ENCODE results near the gene STAT3. TPM values are rescaled to one million over a fixed set of nuclear protein-coding genes. Genes with fewer than 3 reads are reported as not detected.
"Not testable (repeated sequence)": the region's sequence is repeated elsewhere in the genome, so short reads cannot be mapped to it uniquely, and the experiment has no call there.

Gene STAT3
- total and polyA plus RNA-seq, 2 donors (not counting 3 experiments of a cell fraction or from before 2014, with no cell fraction given), result 59.1 to 124 TPM

DNA sequence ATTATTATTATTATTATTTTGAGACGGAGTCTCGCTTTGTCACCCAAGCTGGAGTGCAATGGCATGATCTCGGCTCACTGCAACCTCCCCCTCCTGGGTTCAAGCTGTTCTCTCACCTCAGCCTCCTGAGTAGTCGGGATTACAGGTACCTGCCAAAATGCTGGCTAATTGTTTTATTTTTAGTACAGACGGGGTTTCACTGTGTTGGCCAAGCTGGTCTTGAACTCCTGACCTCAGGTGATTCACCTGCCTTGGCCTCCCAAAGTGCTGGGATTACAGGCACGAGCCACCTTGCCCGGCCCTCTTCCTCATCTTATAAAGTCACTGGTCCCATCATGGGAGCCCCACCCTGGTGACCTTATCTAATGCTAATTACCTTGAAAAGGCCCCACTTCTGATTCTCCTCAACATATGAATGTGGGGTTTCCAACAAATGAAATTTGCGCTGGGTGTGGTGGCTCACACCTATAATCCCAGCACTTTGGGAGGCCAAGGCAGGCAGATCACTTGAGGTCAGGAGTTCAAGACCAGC is 12.7 kb upstream of the STAT3 start:
- H3K36me3 ChIP-seq (ENCODE audit: control insufficient read depth in 2 of 2, extremely low read depth in 1 of 2, insufficient read depth in 2 of 2, low read length in 2 of 2), result peaks cover 18 to 30% of the 10 kb centered on the region in 2 experiments
- DNase-seq (ENCODE audit: low read depth, low spot score); H3K4me2 ChIP-seq (ENCODE audit: insufficient read depth, low read length); H3K9me1 ChIP-seq (replicated peaks; ENCODE audit: control insufficient read depth, extremely low read depth, insufficient read depth, low read length); H3K4me3 ChIP-seq (replicated peaks in 1 of 3; ENCODE audit: insufficient read depth in 1 of 3, low read depth in 1 of 3, low read length in 3 of 3); H3K27me3 ChIP-seq (ENCODE audit: control insufficient read depth in 2 of 2, insufficient read depth in 2 of 2, low read length in 2 of 2); H4K20me1 ChIP-seq (replicated peaks; ENCODE audit: control insufficient read depth, extremely low read depth, insufficient read depth, low read length); FAIRE-seq; dilution Hi-C loops (cut with MboI; ENCODE audit: extremely low pct_ligation_motif_present, low sequenced_read_pairs); H3K9ac ChIP-seq (replicated peaks; ENCODE audit: extremely low read depth, insufficient read depth, low read length); BruUV-seq (replicated peaks); H3K9me3 ChIP-seq (replicated peaks; ENCODE audit: control insufficient read depth, insufficient read depth, low read length); H2AFZ ChIP-seq (ENCODE audit: low read depth, low read length); H3K27ac ChIP-seq (ENCODE audit: insufficient read depth, low read depth, low read length); intact Hi-C loops (cut with micrococcal nuclease): not testable (repeated sequence)
- H3K79me2 ChIP-seq (ENCODE audit: control insufficient read depth, insufficient read depth, low read length), result peaks cover 39% of the 10 kb centered on the region
- ChIA-PET POLR2A (interaction anchor here (0.6 kb wide), 1 partner anchor 80 kb away, joined by 4 read pairs; no protein-coding TSS in a partner anchor), CTCF (interaction anchor here (0.9 to 4.2 kb wide), 4 partner anchors 12 to 117 kb away, joined by 3 to 21 read pairs (median 7); partner anchors contain the start of gene STAT3)
- H3K4me1 ChIP-seq (ENCODE audit: control insufficient read depth, extremely low read depth, insufficient read depth, low read length), result peaks cover 14% of the 10 kb centered on the region

DNA sequence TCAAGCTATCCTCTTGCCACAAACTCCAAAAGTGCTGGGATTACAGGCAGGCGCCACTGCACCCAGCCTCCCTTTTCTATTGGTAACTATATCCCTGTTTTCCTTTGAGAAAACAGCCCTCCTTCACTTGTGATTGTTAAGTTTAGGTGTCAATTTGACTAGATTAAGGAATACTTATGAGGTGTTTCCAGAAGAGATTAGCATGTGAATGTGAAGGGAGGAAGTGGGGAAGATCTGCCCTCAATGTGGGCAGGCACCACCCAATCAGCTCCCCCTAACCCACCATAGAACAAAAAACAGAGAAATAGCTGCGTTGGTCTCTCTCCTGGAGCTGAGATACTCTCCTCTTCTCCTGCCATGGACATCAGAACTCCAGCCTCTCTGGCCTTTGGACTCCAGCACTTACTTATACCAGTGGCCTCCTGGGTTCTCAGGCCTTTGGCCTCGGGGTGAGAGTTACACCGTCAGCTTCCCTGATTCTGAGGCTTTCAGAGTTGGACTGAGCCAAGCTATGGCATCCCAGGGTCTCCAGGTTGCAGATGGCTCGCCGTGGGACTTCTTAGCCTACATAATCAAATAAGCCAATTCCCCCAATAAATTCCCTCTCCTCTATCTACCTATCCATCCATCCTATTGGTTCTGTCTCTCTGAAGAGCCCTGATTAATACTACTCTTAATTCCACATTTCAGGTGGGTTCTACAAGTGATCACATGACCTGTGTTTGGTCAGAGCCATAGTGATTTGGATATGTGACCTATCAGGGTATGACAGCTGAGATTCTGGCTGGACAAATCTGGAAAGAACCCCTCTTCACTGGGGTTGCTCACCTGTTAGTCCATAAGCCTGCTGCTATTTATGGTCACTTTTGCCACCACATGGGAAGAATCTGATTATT is 12.0 kb upstream of the STAT3 start:
- Histone ChIP-seq H3K9me3 (replicated peaks; ENCODE audit: control insufficient read depth, insufficient read depth, low read length) (no peaks in the 10 kb centered on the region), H3K79me2 (ENCODE audit: control insufficient read depth, insufficient read depth, low read length) (peaks cover 32% of the 10 kb centered on the region), H3K9ac (replicated peaks; ENCODE audit: extremely low read depth, insufficient read depth, low read length) (no peak overlapping the region), H3K27me3 (ENCODE audit: control insufficient read depth in 2 of 2, insufficient read depth in 2 of 2, low read length in 2 of 2) (no peaks in the 10 kb centered on the region), H3K4me1 (ENCODE audit: control insufficient read depth, extremely low read depth, insufficient read depth, low read length) (peaks cover 12% of the 10 kb centered on the region), H3K27ac (ENCODE audit: insufficient read depth, low read depth, low read length) (no peak overlapping the region), H3K4me3 (replicated peaks in 1 of 3; ENCODE audit: insufficient read depth in 1 of 3, low read depth in 1 of 3, low read length in 3 of 3) (no peak overlapping the region), H3K36me3 (ENCODE audit: control insufficient read depth in 2 of 2, extremely low read depth in 1 of 2, insufficient read depth in 2 of 2, low read length in 2 of 2) (peaks cover 16 to 27% of the 10 kb centered on the region in 2 experiments), H2AFZ (ENCODE audit: low read depth, low read length) (no peak overlapping the region), H3K4me2 (ENCODE audit: insufficient read depth, low read length) (no peak overlapping the region), H4K20me1 (replicated peaks; ENCODE audit: control insufficient read depth, extremely low read depth, insufficient read depth, low read length) (no peaks in the 10 kb centered on the region), H3K9me1 (replicated peaks; ENCODE audit: control insufficient read depth, extremely low read depth, insufficient read depth, low read length) (no peaks in the 10 kb centered on the region)
- intact Hi-C loops (cut with micrococcal nuclease), result no loop called here
- dilution Hi-C loops (cut with MboI; ENCODE audit: extremely low pct_ligation_motif_present, low sequenced_read_pairs), result no loop called here
- CTCF ChIA-PET, result interaction anchor here (0.8 to 4.2 kb wide), 8 partner anchors 8 to 127 kb away, joined by 3 to 21 read pairs (median 3); partner anchors contain the start of gene STAT3
- POLR2A ChIA-PET, result no interaction called here
- no peak for FAIRE-seq
- no peak for TF ChIP-seq EZH2 (IDR thresholded peaks at IDR 0.05; ENCODE audit: borderline replicate concordance, low read depth, low read length, severe bottlenecking)
- TF ChIP-seq, protein P1, sequence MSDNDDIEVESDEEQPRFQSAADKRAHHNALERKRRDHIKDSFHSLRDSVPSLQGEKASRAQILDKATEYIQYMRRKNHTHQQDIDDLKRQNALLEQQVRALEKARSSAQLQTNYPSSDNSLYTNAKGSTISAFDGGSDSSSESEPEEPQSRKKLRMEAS (IDR thresholded peaks at IDR 0.05; ENCODE audit: insufficient read depth, insufficient read length), result no peak
- no peak for TF ChIP-seq GATA2 (IDR thresholded peaks at IDR 0.05; ENCODE audit: insufficient read depth, insufficient read length, low read depth, low read length)
- TF ChIP-seq POLR2AphosphoS5 (IDR thresholded peaks at IDR 0.05; ENCODE audit: insufficient read depth, low read depth, low read length), result peak; percentile 59
- no peak for TF ChIP-seq JUN (IDR thresholded peaks at IDR 0.05; ENCODE audit: borderline replicate concordance, insufficient read depth, insufficient read length, low read depth)
- peak; percentile 55 for TF ChIP-seq POLR2A (IDR thresholded peaks at IDR 0.05; ENCODE audit: low read depth, low read length)
- BruUV-seq (replicated peaks), result no TSS peak
- no peak for DNase-seq (ENCODE audit: low read depth, low spot score)
